Kidney (tissue), 14 donors: ENCODE data around the gene AMBN. TPM values are rescaled to one million over a fixed set of nuclear protein-coding genes. Genes with fewer than 3 reads are reported as not detected.
A peak's percentile ranks its signal among the peaks of the same experiment; 100 is the strongest.

ENCODE experiments used
- DNase-seq, 5 donors: peaks; one replicate each; pipeline ENCODE4 v3.0.0-alpha.2; 2013 to 2020
- FAIRE-seq: peaks from 2 replicates; lab custom pipeline; 2012; peaks lifted over from hg19 to GRCh38; lab: Jason Lieb, UNC
- H3K27ac ChIP-seq, 2 donors: one replicate each; pipeline ENCODE4 v1.7.0; 2013; ENCODE audit warnings: low read depth in 2 of 2, low read length in 2 of 2, inconsistent platforms in 1 of 2
- H3K27me3 ChIP-seq: one replicate; pipeline ENCODE4 v1.7.1; 2013; ENCODE audit warnings: low read length, inconsistent platforms; ENCODE audit not compliant: control insufficient read depth, insufficient read depth
- H3K36me3 ChIP-seq, 3 donors: one replicate each; pipeline versions ENCODE4 v1.7.0 to v1.7.1; 2013; ENCODE audit warnings: low read length in 3 of 3, control low read depth in 1 of 3, inconsistent platforms in 1 of 3; ENCODE audit not compliant: insufficient read depth in 3 of 3, control insufficient read depth in 2 of 3
- H3K4me1 ChIP-seq, 3 donors: one replicate each; pipeline versions ENCODE4 v1.7.0 to v1.7.1; 2013; ENCODE audit warnings: low read length in 3 of 3, inconsistent platforms in 1 of 3, low read depth in 1 of 3; ENCODE audit not compliant: control insufficient read depth in 2 of 3, insufficient read depth in 2 of 3
- H3K4me3 ChIP-seq, 3 donors: one replicate each; pipeline versions ENCODE4 v1.7.0 to v1.8.1; 2013; ENCODE audit warnings: low read length in 3 of 3, control low read depth in 1 of 3, inconsistent platforms in 1 of 3
- H3K9ac ChIP-seq, 3 donors: one replicate each; pipeline versions ENCODE4 v1.7.0 to v1.7.1; 2013; ENCODE audit warnings: low read length in 3 of 3, control low read depth in 1 of 3, inconsistent platforms in 1 of 3
- H3K9me3 ChIP-seq, 3 donors: one replicate each; pipeline versions ENCODE4 v1.7.0 to v1.7.1; 2013; ENCODE audit warnings: low read length in 3 of 3, control low read depth in 1 of 3, inconsistent platforms in 1 of 3; ENCODE audit not compliant: control insufficient read depth in 2 of 3, insufficient read depth in 1 of 3
- intact Hi-C: fragments of 100-400 bp; cut with DNase I; formaldehyde crosslinking; loops from one replicate; pipeline ENCODE4 v1.11.1; 2022
- polyA plus RNA-seq: library from polyadenylated mRNA; stranded (reverse); fragments of 350-450 nt; fragmentation: Illumina TruSeq; extraction: RNeasy Lipid Tissue Mini Kit (QIAGEN cat#74804); gene quantifications from one replicate; pipeline ENCODE4 v1.2.3, GENCODE V29; 2014; ENCODE audit warnings: low read depth, low replicate concordance; ENCODE audit not compliant: insufficient read depth
- total RNA-seq: library from RNA; stranded (reverse); fragmentation: NEBNext Ultra II Directional; extraction: Animal tissue kit (Norgen Biotek cat#: 25700); gene quantifications from one replicate; pipeline ENCODE4 v1.2.1, GENCODE V29; 2021
- TF ChIP-seq, protein P1 (sequence below): IDR thresholded peaks from 3 replicates; pipeline ENCODE4 v1.5.1; 2012; ENCODE audit warnings: mild to moderate bottlenecking, moderate library complexity, borderline replicate concordance; ENCODE audit not compliant: insufficient read depth; ENCODE audit errors: extremely low read depth
- donor health status: control.
- donor health status: control.
- donor health status: control.
- donor health status: control.
- donor health status: control.
- donor health status: DM: yes; HTN: yes; CAD: no.
- donor health status: Normal renal cell carcinoma (clear cell type).

AMBN gene
- total and polyA plus RNA-seq, 2 donors from 2014 or later: not detected

DNA sequence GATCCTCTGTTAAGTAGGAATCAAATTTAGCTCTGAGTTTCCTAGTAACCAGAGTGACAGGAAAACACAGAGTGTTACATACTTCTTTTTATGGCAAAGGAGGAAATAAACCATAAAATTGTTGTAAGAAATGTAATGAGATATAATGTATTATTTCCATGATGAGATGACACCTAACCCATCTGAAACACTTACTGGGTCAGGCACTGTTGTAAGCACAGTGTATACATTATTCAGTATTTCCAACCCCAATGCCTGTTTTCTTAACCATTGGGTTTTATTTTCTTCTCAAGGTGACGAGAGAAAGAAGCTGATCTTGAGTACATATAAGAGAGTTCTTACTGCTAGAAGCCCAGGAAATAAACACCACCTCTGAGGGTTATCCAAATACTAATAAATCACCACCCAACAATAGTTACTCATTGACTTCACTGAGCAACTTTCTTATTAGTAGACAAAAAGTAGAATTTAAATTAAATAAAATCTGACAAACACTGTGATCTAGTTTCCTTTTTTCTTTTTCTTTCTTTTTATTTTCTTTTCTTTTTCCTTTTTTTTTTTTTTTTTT, 32.3 kb downstream of the AMBN start:
- peak; percentile 11 for FAIRE-seq
- intact Hi-C loops: no loop called here
- Histone ChIP-seq H3K9ac (no peak overlapping the region), H3K27me3 (no peaks in the 10 kb centered on the region), H3K36me3 (no peaks in the 10 kb centered on the region), H3K27ac (no peak overlapping the region), H3K9me3 (no peaks in the 10 kb centered on the region), H3K4me3 (no peak overlapping the region), H3K4me1 (no peaks in the 10 kb centered on the region)
- TF ChIP-seq, protein P1, sequence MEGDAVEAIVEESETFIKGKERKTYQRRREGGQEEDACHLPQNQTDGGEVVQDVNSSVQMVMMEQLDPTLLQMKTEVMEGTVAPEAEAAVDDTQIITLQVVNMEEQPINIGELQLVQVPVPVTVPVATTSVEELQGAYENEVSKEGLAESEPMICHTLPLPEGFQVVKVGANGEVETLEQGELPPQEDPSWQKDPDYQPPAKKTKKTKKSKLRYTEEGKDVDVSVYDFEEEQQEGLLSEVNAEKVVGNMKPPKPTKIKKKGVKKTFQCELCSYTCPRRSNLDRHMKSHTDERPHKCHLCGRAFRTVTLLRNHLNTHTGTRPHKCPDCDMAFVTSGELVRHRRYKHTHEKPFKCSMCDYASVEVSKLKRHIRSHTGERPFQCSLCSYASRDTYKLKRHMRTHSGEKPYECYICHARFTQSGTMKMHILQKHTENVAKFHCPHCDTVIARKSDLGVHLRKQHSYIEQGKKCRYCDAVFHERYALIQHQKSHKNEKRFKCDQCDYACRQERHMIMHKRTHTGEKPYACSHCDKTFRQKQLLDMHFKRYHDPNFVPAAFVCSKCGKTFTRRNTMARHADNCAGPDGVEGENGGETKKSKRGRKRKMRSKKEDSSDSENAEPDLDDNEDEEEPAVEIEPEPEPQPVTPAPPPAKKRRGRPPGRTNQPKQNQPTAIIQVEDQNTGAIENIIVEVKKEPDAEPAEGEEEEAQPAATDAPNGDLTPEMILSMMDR: no peak
- DNase-seq: peak in 1 of 5 donors; percentile 34

DNA sequence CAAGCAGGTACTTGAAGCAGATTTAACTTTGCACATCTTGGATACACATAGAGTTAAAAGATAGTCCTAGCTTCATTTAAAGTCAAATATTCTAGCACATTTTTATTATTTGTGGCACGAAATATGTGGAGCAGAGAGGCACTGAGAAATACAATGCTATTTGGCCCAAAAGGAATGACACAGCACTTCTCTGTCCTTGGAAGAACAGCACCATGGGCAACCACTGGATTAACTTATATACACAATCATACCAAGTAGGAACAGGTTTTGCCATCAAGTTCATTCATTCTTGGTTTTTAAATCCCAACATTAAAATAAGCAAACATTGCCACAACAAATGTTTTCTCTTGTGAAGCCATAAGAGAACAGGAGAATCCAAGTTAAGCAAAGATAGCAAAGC, 35.6 kb downstream of the AMBN start:
- Histone ChIP-seq H3K27ac (no peak overlapping the region), H3K36me3 (no peaks in the 10 kb centered on the region), H3K9me3 (no peaks in the 10 kb centered on the region), H3K9ac (no peak overlapping the region), H3K4me3 (no peak overlapping the region), H3K27me3 (no peaks in the 10 kb centered on the region), H3K4me1 (no peaks in the 10 kb centered on the region)
- DNase-seq (no peak), FAIRE-seq (no peak)
- intact Hi-C loops: no loop called here
- TF ChIP-seq, protein P1: no peak

DNA sequence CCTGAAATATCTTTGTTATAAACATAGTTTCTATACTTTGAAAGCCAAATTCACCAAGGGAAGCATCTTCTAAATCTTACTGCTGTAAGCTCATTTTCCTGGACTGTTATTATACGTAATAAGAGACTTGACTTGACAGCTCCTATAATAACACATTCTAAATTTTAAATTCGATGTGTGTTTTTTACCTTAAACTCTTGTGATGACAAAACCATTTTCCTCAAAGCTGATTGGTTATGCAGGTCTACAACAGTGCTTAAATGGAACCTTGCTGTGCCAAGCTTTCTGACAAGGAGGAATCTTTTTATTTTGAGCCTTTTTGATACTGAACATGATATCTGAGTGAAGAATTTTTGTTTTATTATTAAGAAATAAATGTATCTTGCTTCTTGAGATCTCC, 36.4 kb downstream of the AMBN start, which contains the start of gene ENAM:
ENAM (plus strand) TSS at position 301 of the 400 bp plus-strand sequence. CDS start 757 bp downstream, outside the sequence.
- Histone ChIP-seq H3K9me3 (no peaks in the 10 kb centered on the region), H3K27ac (no peak within 1 kb of the TSS), H3K27me3 (no peaks in the 10 kb centered on the region), H3K4me1 (no peaks in the 10 kb centered on the region), H3K9ac (no peak within 1 kb of the TSS), H3K36me3 (no peaks in the 10 kb centered on the region), H3K4me3 (no peak within 1 kb of the TSS)
- DNase-seq (no peak), FAIRE-seq (no peak)
- intact Hi-C loops: no loop called here
- TF ChIP-seq, protein P1: no peak
